GM12878 (cell line): ENCODE data around the gene ARL10. TPM values are rescaled to one million over a fixed set of nuclear protein-coding genes. Genes with fewer than 3 reads are reported as not detected.

Source experiments
- ATAC-seq: fragments of 200-7000 bp; cut with Tn5 transposase; 3 replicates; pipeline ENCODE4 v1.9.1; 2020; ENCODE audit warnings: mild to moderate bottlenecking, moderate library complexity
- BruUV-seq: library from RNA; stranded (reverse); fragments of 400-500 nt; replicated peaks from 2 replicates; lab custom pipeline; 2021; lab: Mats Ljungman, UMichigan
- CTCF ChIA-PET: fragments of 300-600 bp; sonication (Branson Sonifier 250); formaldehyde crosslinking; extraction: SDS; loops from one replicate; lab custom pipeline; 2021; ENCODE audit warnings: inconsistent platforms; lab: Yijun Ruan, JAX
- POLR2A ChIA-PET: fragments of 350-600 bp; formaldehyde crosslinking; extraction: SDS; loops from one replicate; lab custom pipeline; 2021; ENCODE audit warnings: inconsistent platforms; lab: Charles Lee
- RAD21 ChIA-PET: fragments of 300-600 bp; sonication (Branson Sonifier 250); formaldehyde crosslinking; loops from one replicate; lab custom pipeline; 2023; ENCODE audit warnings: antibody characterized with exemption; ENCODE audit not compliant: unreplicated experiment; lab: Charles Lee
- SMC1A ChIA-PET: fragments of 300-600 bp; sonication (Branson Sonifier 250); formaldehyde crosslinking; loops from one replicate; lab custom pipeline; 2023; ENCODE audit not compliant: unreplicated experiment, uncharacterized antibody; lab: Charles Lee
- DNase-seq: peaks from one replicate; pipeline ENCODE4 v3.0.0-alpha.2; 2011; ENCODE audit warnings: low read depth, low spot score
- FAIRE-seq: peaks from 3 replicates; lab custom pipeline; 2011; peaks lifted over from hg19 to GRCh38; lab: Jason Lieb, UNC
- H2AFZ ChIP-seq: 2 replicates; pipeline ENCODE4 v1.6.0; 2011; ENCODE audit warnings: low read depth, low read length, control low read depth; ENCODE audit not compliant: control insufficient read depth
- H3K27ac ChIP-seq: 2 replicates; pipeline ENCODE4 v1.5.1; 2011; ENCODE audit warnings: control low read depth; ENCODE audit not compliant: control insufficient read depth, insufficient read depth
- H3K27me3 ChIP-seq, 2 experiments: replicated peaks in 1 of 2; 2 replicates each; pipeline versions ENCODE4 v1.6.0 to v1.6.1; 2011; ENCODE audit warnings: low read length in 1 of 2; ENCODE audit not compliant: control insufficient read depth in 2 of 2, insufficient read depth in 2 of 2
- H3K36me3 ChIP-seq, 2 experiments: 2 replicates each; pipeline ENCODE4 v1.5.1; 2011; ENCODE audit warnings: low read length in 1 of 2; ENCODE audit not compliant: control insufficient read depth in 2 of 2, insufficient read depth in 2 of 2
- H3K4me1 ChIP-seq: 2 replicates; pipeline ENCODE4 v1.6.1; 2011; ENCODE audit warnings: mild to moderate bottlenecking, low read length, moderate library complexity, mixed read lengths; ENCODE audit not compliant: control insufficient read depth, insufficient read depth
- H3K4me2 ChIP-seq: 2 replicates; pipeline ENCODE4 v1.6.0; 2011; ENCODE audit warnings: control low read depth; ENCODE audit not compliant: control insufficient read depth, insufficient read depth
- H3K4me3 ChIP-seq: fragments of 200-600 bp; sonication (generic); 2 replicates; pipeline ENCODE4 v1.5.1; 2016
- H3K79me2 ChIP-seq: 2 replicates; pipeline ENCODE4 v1.6.0; 2011; ENCODE audit warnings: low read length; ENCODE audit not compliant: control insufficient read depth, insufficient read depth
- H3K9ac ChIP-seq: 2 replicates; pipeline ENCODE4 v1.8.0; 2011; ENCODE audit warnings: low read length, control low read depth, mixed read lengths; ENCODE audit not compliant: control insufficient read depth, insufficient read depth
- H3K9me3 ChIP-seq: replicated peaks from 3 replicates; pipeline ENCODE4 v1.5.1; 2011; ENCODE audit warnings: mild to moderate bottlenecking, low read length; ENCODE audit not compliant: control insufficient read depth, insufficient read depth
- H4K20me1 ChIP-seq: 2 replicates; pipeline ENCODE4 v1.6.0; 2011; ENCODE audit not compliant: control insufficient read depth, insufficient read depth
- BHLHE40 ChIP-seq, 2 experiments: fragments of 450-650 bp in 1 of 2; IDR thresholded peaks; 2 replicates each; pipeline ENCODE4 v1.6.1; 2011 to 2017; ENCODE audit warnings: low read depth in 2 of 2, borderline replicate concordance in 1 of 2, improper control_type of control experiment in 1 of 2, low read length in 1 of 2, mild to moderate bottlenecking in 1 of 2
- CHD1 ChIP-seq: IDR thresholded peaks from 2 replicates; pipeline ENCODE4 v1.6.1; 2012; ENCODE audit warnings: low read depth, low read length, improper control_type of control experiment
- CHD2 ChIP-seq: IDR thresholded peaks from 2 replicates; pipeline ENCODE4 v1.6.1; 2011; ENCODE audit warnings: low read depth, low read length, improper control_type of control experiment, borderline replicate concordance
- IKZF1 ChIP-seq: fragments of 450-650 bp; conservative IDR thresholded peaks from 2 replicates; pipeline ENCODE4 v1.6.1; 2017; ENCODE audit warnings: antibody characterized with exemption, mild to moderate bottlenecking
- SIX5 ChIP-seq: IDR thresholded peaks from 2 replicates; pipeline ENCODE4 v1.6.1; 2011; ENCODE audit warnings: mild to moderate bottlenecking, low read depth, low read length, moderate library complexity; ENCODE audit not compliant: severe bottlenecking
- STAT1 ChIP-seq: fragments of 450-650 bp; conservative IDR thresholded peaks from 2 replicates; pipeline ENCODE4 v1.6.1; 2014; ENCODE audit warnings: antibody characterized with exemption, mild to moderate bottlenecking
- STAT3 ChIP-seq: IDR thresholded peaks from 2 replicates; pipeline ENCODE4 v1.6.1; 2011; ENCODE audit warnings: low read depth, low read length, improper control_type of control experiment
- ZBTB11 ChIP-seq: fragments of 450-650 bp; formaldehyde crosslinking; IDR thresholded peaks from 2 replicates; pipeline ENCODE4 v1.5.0; 2022; ENCODE audit warnings: mild to moderate bottlenecking, missing genetic modification characterization
- ZBTB40 ChIP-seq: fragments of 450-650 bp; IDR thresholded peaks from 2 replicates; pipeline ENCODE4 v1.6.1; 2016; ENCODE audit warnings: mild to moderate bottlenecking, moderate library complexity, borderline replicate concordance
- ZNF592 ChIP-seq: fragments of 450-650 bp; IDR thresholded peaks from 2 replicates; pipeline ENCODE4 v1.6.1; 2017; ENCODE audit warnings: mild to moderate bottlenecking, moderate library complexity
- WGBS: methylation state at CpG from one replicate; pipeline ENCODE4 v1.1.6; 2016; ENCODE audit warnings: low lambda C conversion rate; ENCODE audit not compliant: insufficient replicate concordance, insufficient coverage; ENCODE audit errors: missing lambda C conversion rate; 5-methylcytosine and 5-hydroxymethylcytosine counted together
- in situ Hi-C: fragments of 300-500 bp; cut with MboI; formaldehyde crosslinking; loops from 9 replicates; pipeline ENCODE4 v1.14.3; 2018; ENCODE audit warnings: mixed read lengths
- intact Hi-C: fragments of 100-400 bp; cut with micrococcal nuclease; formaldehyde crosslinking; loops from one replicate; pipeline ENCODE4 v1.14.2; 2022; ENCODE audit not compliant: unreplicated experiment
- polyA plus RNA-seq, 11 experiments: library from polyadenylated mRNA; depleted of rRNA in 4 of 11; unstranded in 6 of 11; stranded (reverse) in 5 of 11; fragments of >200 nt; fragmentation: Nextera tagmentation in 4 of 11; fragmentation: Illumina TruSeq in 1 of 11; extraction: Ambion mirVana in 4 of 11; extraction: Trizol in 1 of 11; gene quantifications; 1 replicate in 1 of 11; 2 replicates in 10 of 11; pipeline versions ENCODE4 v1.2.1 to v1.2.3, GENCODE V29; 2011 to 2016; ENCODE audit warnings: inconsistent platforms in 2 of 11, missing spikeins in 2 of 11, low read depth in 1 of 11
- total RNA-seq, 4 experiments: library from RNA; depleted of rRNA in 3 of 4; stranded (reverse); fragments of >200 nt in 3 of 4; fragmentation: Illumina TruSeq in 1 of 4; extraction: Trizol in 1 of 4; gene quantifications; 2 replicates each; pipeline versions ENCODE4 v1.2.1 to v1.2.3, GENCODE V29; 2013 to 2021

ARL10 gene
- total and polyA plus RNA-seq, 10 of the 15 experiments (the other 5 are each of a cell fraction or from before 2014, with no cell fraction given): 0.44 to 6.4 (median 2.4) TPM

- H3K27ac ChIP-seq: no peak overlapping the region
- TF ChIP-seq BHLHE40 (IDR thresholded peaks at IDR 0.05; ENCODE audit: borderline replicate concordance in 1 of 2, low read depth in 2 of 2, low read length in 1 of 2): no peak
- TF ChIP-seq SIX5: no peak
- no peak for TF ChIP-seq STAT3
- no peak for TF ChIP-seq CHD1
- no peak for TF ChIP-seq ZBTB40
- TF ChIP-seq ZBTB11: no peak
- TF ChIP-seq IKZF1: no peak
- no peak for TF ChIP-seq ZNF592
- no peak for TF ChIP-seq CHD2
- TF ChIP-seq STAT1: no peak
These were observed 36.3 kb downstream of the ARL10 start for GRCh38 chr5:176401281-176402205.

More at GRCh38 chr5:176401281-176402205, 36.3 kb downstream of the ARL10 start:
- DNase-seq (no peak), ATAC-seq (no peak), FAIRE-seq (no peak)
- 91% methylated on average over 22 of the region's 22 CpGs for WGBS
- no peak overlapping the region for H2AFZ ChIP-seq
- H3K4me1 ChIP-seq: no peaks in the 10 kb centered on the region
- H3K4me3 ChIP-seq: no peak overlapping the region
- no peak overlapping the region for H3K4me2 ChIP-seq
- no peaks in the 10 kb centered on the region for H3K79me2 ChIP-seq
- in situ Hi-C loops (no loop called here), intact Hi-C loops (no loop called here)
- no peaks in the 10 kb centered on the region for H3K9me3 ChIP-seq
- ChIA-PET CTCF (no interaction called here), RAD21 (no interaction called here), SMC1A (no interaction called here), POLR2A (no interaction called here)
- no peak overlapping the region for H3K9ac ChIP-seq
- H3K27me3 ChIP-seq: no peaks in the 10 kb centered on the region
- no TSS peak for BruUV-seq
- H4K20me1 ChIP-seq: no peaks in the 10 kb centered on the region
- no peaks in the 10 kb centered on the region for H3K36me3 ChIP-seq
